GM10847 (cell line): ENCODE data around the gene CLEC1A.

ENCODE experiments used
- POLR2A ChIP-seq: IDR thresholded peaks from 2 replicates; pipeline ENCODE4 v1.6.1; 2011; ENCODE audit not compliant: insufficient read length; ENCODE audit errors: extremely low read depth

The CLEC1A gene

GRCh38 chr12:10098791-10099190 lies at the start of gene CLEC1A:
Gene CLEC1A (minus strand): TSS chr12:10098985. CDS start chr12:10098922, 63 bp downstream.
- TF ChIP-seq POLR2A: no peak

- no peak for TF ChIP-seq POLR2A
Observed at GRCh38 chr12:10147714-10148403, 49.1 kb upstream of the CLEC1A start.

GRCh38 chr12:10142976-10143589 lies 44.3 kb upstream of the CLEC1A start:
- no peak for TF ChIP-seq POLR2A

- TF ChIP-seq POLR2A: no peak
Observed at GRCh38 chr12:10140001-10140400, 41.2 kb upstream of the CLEC1A start.

- TF ChIP-seq POLR2A: no peak
Observed at GRCh38 chr12:10136637-10137205, 37.9 kb upstream of the CLEC1A start.

- TF ChIP-seq POLR2A: no peak
Observed at GRCh38 chr12:10135126-10135525, 36.3 kb upstream of the CLEC1A start.

GRCh38 chr12:10132850-10133370 lies 34.1 kb upstream of the CLEC1A start:
- TF ChIP-seq POLR2A: no peak

GRCh38 chr12:10131111-10131690 lies 32.4 kb upstream of the CLEC1A start:
- TF ChIP-seq POLR2A: no peak

- no peak for TF ChIP-seq POLR2A
Observed at GRCh38 chr12:10130042-10130441, 31.3 kb upstream of the CLEC1A start, which contains the start of gene CLEC7A. Gene CLEC7A (minus strand): TSS chr12:10130199. CDS start chr12:10130082, 117 bp downstream.

- TF ChIP-seq POLR2A: no peak
Observed at GRCh38 chr12:10128687-10129086, 29.9 kb upstream of the CLEC1A start.

- no peak for TF ChIP-seq POLR2A
Observed at GRCh38 chr12:10126413-10126812, 27.6 kb upstream of the CLEC1A start.

- no peak for TF ChIP-seq POLR2A
Observed at GRCh38 chr12:10122689-10123088, 23.9 kb upstream of the CLEC1A start.

- TF ChIP-seq POLR2A: no peak
Observed at GRCh38 chr12:10121278-10121677, 22.5 kb upstream of the CLEC1A start.

GRCh38 chr12:10119066-10119465 lies 20.3 kb upstream of the CLEC1A start:
- no peak for TF ChIP-seq POLR2A

- no peak for TF ChIP-seq POLR2A
Observed at GRCh38 chr12:10115890-10116289, 17.1 kb upstream of the CLEC1A start.

GRCh38 chr12:10115311-10115710 lies 16.5 kb upstream of the CLEC1A start:
- TF ChIP-seq POLR2A: no peak
